ENCODE results near the gene FAR2. TPM values are rescaled to one million over a fixed set of nuclear protein-coding genes. Genes with fewer than 3 reads are reported as not detected.

Gene FAR2
- total and polyA plus RNA-seq, 2 experiments from 2014 or later, result 18.7 to 22.6 TPM

DNA sequence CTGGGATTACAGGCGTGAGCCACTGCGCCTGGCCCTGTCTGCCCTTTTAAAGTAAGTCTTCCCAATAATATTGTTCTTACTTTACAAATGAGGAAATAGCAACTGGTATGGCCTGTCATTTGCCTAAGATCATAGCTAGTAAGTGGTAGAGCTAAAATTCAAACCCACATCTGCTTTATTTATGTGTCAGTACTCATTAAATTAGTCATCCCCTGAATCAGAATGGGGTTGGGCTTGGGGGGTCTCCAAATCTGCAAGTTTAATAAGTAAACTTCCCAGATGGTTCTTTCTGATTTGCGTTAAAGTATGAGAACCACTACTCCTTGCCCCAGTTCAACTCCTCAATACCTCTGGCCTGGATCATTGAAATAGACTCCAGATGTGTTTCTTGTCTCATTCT, 96.2 kb downstream of the FAR2 start:
- Histone ChIP-seq H3F3A (replicated peaks; ENCODE audit: low read depth) (no peaks in the 10 kb centered on the region), H3K79me2 (replicated peaks; ENCODE audit: insufficient read depth) (no peaks in the 10 kb centered on the region), H3K36me3 (ENCODE audit: insufficient read depth) (no peaks in the 10 kb centered on the region), H3K27ac (ENCODE audit: low read depth) (no peak overlapping the region), H3K4me3 (no peak overlapping the region), H3K4me2 (no peak overlapping the region), H3K27me3 (ENCODE audit: insufficient read depth) (no peaks in the 10 kb centered on the region), H2AFZ (no peak overlapping the region), H3K4me1 (ENCODE audit: insufficient read depth) (peaks cover 18% of the 10 kb centered on the region), H4K20me1 (replicated peaks; ENCODE audit: insufficient read depth) (no peaks in the 10 kb centered on the region), H3K9me2 (ENCODE audit: insufficient read depth) (no peaks in the 10 kb centered on the region)
- ATAC-seq (no peak), DNase-seq (ENCODE audit: low spot score) (no peak)
- H3K27me3 Mint-ChIP-seq (ENCODE audit: insufficient read depth, low read depth, poor library complexity), result peaks cover 7% of the 10 kb centered on the region
- H3K4me3 Mint-ChIP-seq, result no peak overlapping the region
- H3K9me3 Mint-ChIP-seq, result peaks cover 4% of the 10 kb centered on the region; the same call in 2 of the 3 replicates
- H3K27ac Mint-ChIP-seq, result no peak overlapping the region
- peaks cover 44% of the 10 kb centered on the region for H3K4me1 Mint-ChIP-seq
- TF ChIP-seq CREB1 (CRISPR knock-in tag; IDR thresholded peaks at IDR 0.05; ENCODE audit: low read depth) (no peak), ETS1 (IDR thresholded peaks at IDR 0.05) (no peak), JUNB (IDR thresholded peaks at IDR 0.05; ENCODE audit: unreplicated experiment) (no peak), POLR2AphosphoS5 (IDR thresholded peaks at IDR 0.05; ENCODE audit: low read depth) (no peak), ZNF331 (CRISPR knock-in tag; IDR thresholded peaks at IDR 0.05; ENCODE audit: low read depth) (no peak), STAT1 (IDR thresholded peaks at IDR 0.05; ENCODE audit: unreplicated experiment) (no peak), ZNF462 (CRISPR knock-in tag; IDR thresholded peaks at IDR 0.05) (no peak), EZH2 (IDR thresholded peaks at IDR 0.05; ENCODE audit: low read depth, unreplicated experiment) (no peak), EZH2phosphoT487 (IDR thresholded peaks at IDR 0.05; ENCODE audit: unreplicated experiment) (no peak), ZNF114 (CRISPR knock-in tag; IDR thresholded peaks at IDR 0.05) (no peak), NANOG (IDR thresholded peaks at IDR 0.05; ENCODE audit: borderline replicate concordance) (no peak)
- TF ChIP-seq, protein P1, sequence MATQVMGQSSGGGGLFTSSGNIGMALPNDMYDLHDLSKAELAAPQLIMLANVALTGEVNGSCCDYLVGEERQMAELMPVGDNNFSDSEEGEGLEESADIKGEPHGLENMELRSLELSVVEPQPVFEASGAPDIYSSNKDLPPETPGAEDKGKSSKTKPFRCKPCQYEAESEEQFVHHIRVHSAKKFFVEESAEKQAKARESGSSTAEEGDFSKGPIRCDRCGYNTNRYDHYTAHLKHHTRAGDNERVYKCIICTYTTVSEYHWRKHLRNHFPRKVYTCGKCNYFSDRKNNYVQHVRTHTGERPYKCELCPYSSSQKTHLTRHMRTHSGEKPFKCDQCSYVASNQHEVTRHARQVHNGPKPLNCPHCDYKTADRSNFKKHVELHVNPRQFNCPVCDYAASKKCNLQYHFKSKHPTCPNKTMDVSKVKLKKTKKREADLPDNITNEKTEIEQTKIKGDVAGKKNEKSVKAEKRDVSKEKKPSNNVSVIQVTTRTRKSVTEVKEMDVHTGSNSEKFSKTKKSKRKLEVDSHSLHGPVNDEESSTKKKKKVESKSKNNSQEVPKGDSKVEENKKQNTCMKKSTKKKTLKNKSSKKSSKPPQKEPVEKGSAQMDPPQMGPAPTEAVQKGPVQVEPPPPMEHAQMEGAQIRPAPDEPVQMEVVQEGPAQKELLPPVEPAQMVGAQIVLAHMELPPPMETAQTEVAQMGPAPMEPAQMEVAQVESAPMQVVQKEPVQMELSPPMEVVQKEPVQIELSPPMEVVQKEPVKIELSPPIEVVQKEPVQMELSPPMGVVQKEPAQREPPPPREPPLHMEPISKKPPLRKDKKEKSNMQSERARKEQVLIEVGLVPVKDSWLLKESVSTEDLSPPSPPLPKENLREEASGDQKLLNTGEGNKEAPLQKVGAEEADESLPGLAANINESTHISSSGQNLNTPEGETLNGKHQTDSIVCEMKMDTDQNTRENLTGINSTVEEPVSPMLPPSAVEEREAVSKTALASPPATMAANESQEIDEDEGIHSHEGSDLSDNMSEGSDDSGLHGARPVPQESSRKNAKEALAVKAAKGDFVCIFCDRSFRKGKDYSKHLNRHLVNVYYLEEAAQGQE (IDR thresholded peaks at IDR 0.05; ENCODE audit: unreplicated experiment), result no peak
- TF ChIP-seq, protein P2, sequence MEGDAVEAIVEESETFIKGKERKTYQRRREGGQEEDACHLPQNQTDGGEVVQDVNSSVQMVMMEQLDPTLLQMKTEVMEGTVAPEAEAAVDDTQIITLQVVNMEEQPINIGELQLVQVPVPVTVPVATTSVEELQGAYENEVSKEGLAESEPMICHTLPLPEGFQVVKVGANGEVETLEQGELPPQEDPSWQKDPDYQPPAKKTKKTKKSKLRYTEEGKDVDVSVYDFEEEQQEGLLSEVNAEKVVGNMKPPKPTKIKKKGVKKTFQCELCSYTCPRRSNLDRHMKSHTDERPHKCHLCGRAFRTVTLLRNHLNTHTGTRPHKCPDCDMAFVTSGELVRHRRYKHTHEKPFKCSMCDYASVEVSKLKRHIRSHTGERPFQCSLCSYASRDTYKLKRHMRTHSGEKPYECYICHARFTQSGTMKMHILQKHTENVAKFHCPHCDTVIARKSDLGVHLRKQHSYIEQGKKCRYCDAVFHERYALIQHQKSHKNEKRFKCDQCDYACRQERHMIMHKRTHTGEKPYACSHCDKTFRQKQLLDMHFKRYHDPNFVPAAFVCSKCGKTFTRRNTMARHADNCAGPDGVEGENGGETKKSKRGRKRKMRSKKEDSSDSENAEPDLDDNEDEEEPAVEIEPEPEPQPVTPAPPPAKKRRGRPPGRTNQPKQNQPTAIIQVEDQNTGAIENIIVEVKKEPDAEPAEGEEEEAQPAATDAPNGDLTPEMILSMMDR (conservative IDR thresholded peaks at IDR 0.05; ENCODE audit: low read depth in 2 of 2), result no peak
- no peaks in the 10 kb centered on the region for H3K36me3 Mint-ChIP-seq (ENCODE audit: low read depth)

All from GM23338 (cell line).